HG02840 (cell line): ENCODE results near the gene GJB5.
"Not testable (repeated sequence)": the region's sequence is repeated elsewhere in the genome, so short reads cannot be mapped to it uniquely, and the experiment has no call there.

Experiments
- ATAC-seq: cut with Tn5 transposase; IDR thresholded peaks from one replicate; pipeline ENCODE4 v1.9.1; 2021; ENCODE audit warnings: mild to moderate bottlenecking, moderate library complexity, moderate number of reproducible peaks; ENCODE audit not compliant: unreplicated experiment, low FRiP score

The GJB5 gene

DNA sequence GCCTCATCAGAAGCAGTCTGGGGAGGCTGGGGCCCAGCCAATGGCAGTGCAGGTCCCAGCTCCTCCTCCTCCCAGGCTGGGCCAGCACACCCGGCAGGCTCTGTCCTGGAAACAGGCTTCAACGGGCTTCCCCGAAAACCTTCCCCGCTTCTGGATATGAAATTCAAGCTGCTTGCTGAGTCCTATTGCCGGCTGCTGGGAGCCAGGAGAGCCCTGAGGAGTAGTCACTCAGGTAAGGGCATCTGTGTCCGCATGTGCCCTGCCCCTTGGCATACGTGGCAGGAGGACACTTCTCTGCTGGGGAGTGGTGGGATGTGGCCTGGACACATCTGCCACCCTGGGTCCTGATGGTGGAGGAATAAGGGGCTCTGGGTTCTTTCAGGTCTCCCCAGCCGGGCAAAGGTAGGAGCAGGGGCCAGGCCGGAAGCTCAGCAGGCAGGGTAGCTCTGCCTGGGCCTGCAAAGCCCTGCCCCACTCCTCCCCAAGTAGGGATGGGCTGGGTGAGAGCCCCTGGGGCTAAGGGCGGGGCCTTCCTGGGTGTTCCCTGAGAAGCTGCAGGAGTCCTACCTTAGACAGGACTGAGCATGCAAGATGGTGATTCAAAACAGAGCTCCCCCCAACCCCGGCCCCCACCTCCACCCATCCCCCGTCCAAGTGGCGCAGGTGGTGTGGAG is at the start of gene GJB5:
Gene GJB5 (plus strand): TSS at position 84 of the 674 bp plus-strand sequence. CDS start 2,284 bp downstream, outside the sequence.
- no peak for ATAC-seq

DNA sequence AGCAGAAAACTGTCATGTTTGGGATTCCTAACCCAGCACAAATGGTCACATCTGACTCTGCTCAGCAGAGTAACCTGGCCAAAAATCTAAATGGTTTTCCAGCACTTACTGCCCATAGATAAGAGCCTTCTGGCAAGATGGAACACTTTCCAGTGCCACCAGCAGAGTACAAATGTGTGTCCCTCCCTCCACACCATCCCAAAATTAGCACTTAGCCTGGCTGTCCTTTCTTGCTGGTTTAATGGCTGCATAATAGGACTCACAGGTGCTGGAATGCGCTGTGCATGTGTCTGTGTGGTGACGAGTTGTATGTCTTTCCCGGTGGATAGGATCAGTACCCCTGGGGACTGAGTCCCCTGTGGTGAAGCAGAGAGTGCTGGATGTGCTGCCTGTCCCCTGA is 49.8 kb upstream of the GJB5 start:
- no peak for ATAC-seq

DNA sequence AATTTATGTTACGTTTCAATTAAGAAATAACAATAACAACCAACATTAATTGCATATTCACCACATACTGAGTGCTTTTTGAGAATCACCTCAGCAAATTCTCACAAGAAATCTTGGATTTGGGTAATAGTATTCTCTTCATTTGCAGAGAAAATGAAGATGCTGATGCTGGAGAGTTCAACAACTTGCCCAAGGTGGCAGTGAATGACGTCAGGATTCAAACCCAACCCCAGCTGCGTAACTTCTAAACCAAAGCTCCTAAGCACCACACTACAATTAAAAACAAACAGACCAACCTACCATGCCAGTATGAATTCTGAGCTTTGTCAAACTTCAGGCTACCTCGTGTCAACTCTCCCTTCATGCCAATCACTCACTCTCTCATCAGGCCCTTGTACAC is 46.7 kb upstream of the GJB5 start:
- ATAC-seq, result no peak

DNA sequence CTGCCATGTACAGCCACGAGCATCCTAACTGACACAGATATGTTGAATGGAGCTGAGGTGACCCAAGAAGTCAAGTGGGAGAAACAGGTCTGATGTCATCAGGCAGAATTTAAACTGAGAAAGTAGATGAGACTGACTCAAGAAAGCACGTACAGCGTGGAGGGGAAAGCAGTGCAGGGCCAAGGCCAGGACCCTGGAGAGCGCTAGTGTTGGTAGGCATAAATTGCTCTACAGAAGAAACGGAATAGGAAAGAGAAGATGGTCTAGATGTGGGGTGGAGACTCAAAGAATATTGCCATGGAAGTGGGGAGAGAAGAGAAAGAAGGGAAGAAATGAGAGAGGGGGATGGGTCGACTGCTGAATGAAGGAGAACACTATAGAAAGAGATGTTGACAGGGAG is 45.3 kb upstream of the GJB5 start:
- no peak for ATAC-seq

DNA sequence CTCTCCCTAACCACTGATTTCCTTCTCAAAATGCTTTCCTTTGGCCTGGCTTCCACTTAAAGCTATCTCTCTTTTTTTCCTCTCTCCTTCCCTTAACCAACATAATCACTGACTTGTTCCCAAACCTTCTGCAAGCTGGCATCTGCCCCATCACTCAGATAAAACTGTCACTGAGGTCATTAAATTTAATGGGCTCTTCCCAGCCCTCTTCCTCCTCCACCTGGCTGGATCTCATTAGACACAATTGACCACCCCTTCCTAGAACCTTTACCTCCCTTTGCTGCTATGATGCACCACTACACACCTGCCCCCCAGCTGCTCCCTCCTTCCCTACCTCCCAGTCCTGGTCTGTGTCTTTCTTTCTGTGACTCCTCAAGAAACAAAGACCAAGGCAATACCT is 44.0 kb upstream of the GJB5 start:
- no peak for ATAC-seq

DNA sequence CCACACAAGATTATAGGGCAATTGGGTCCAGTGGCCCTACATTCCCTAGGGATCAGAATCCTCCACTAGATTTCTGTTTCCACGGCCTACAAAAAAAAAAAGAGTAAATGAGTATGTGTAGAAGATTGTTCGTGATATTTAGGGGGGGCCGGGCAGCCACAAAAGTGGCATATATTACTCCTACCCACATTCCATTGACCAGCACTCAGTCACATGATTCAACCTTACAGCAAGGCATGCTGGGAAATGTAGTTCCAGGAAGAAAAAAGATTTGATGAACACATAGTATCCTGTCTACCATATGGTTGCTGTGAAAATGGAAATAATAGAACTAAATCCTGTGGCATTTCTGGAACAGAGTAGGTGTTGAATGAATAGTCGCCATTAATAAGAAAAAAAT is 43.4 kb upstream of the GJB5 start:
- ATAC-seq, result no peak

DNA sequence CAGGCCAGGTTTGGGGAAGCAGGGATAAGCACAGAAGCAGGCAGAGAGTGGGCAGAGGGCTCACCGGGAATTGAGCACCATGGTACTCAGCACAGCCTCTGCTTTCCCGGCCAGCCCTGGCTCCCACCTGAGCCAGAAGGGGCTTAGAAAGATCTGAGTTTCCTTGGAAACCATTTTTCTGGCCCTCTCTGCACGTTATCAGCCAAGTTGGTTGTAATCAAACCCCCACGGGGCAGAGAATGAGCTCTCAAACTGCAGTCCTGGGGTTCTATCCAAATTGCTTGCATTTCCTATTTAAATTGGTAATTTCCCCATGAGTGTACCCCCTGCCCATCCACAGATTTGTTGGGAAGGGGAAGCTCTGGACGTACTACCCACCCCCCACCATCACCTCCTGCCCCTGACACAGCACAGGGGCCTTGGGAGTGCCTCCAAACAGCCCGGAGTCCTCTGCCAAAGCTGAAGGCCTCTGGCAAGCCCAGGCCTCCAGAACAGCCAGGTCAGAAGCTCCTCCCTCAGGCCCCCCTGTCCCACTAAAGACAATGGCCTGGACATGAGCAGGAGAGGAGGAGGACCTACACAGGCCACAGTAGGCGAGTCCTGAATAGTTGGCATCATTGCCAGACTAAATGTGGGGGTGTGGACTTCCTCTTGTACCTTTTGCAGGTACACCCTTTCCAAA is 42.7 kb upstream of the GJB5 start:
- ATAC-seq, result no peak

DNA sequence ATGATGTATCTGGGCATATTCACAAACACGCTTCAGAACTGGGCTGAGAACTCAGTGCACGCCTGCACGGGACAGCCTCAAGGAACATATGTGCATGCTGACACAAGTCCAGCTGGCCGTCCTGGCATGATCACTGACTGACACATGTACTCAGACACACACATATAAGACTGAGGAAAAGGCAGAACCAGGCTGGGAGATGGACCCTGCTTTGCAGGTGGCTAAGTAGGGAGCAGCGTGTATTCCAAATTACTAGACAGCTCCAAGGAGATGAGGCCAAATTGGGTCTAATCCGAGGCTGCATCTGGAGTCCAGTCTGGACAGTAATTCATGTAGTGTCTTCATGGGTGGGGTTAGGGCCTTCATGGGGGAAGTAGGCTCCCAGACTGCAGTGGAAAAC is 41.4 kb upstream of the GJB5 start:
- no peak for ATAC-seq

DNA sequence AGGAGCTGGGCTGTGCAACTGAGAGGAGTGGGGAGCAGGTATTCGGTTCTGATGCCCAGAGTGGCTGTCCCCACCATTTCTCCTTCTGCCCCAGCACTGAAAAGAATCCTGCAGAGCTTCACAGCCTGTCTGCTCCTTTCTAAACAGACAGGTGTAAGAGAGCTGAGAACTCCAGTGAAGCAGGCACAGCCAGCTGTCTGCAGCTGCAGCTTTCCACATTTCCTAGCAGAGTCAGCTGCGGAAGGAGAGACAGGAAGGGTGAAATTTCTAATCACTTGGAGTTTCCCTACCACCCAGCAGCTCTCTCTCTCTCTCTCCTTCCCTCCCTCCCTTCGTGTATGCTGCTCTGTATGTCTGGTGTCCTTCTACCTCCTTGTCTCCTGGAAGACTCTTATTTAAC is 40.5 kb upstream of the GJB5 start:
- no peak for ATAC-seq

DNA sequence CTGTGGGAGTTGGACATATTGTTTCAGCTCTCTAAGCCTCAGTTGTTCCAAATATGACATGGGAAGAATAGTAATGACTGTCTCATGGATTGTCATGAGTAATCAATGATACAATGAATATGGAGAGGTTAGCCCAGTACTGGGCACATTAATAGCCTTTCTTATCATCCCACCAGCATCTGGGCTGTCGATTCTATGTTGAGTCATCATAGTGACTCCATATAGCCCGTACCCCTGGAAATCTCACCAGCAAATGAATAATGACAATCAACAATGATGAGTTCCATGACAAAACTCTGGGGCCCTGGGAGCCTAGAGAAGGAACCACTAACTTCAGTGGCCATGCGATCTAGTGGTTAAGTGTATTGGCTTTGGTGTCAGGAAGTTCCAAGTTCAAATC is 39.7 kb upstream of the GJB5 start:
- ATAC-seq, result no peak

DNA sequence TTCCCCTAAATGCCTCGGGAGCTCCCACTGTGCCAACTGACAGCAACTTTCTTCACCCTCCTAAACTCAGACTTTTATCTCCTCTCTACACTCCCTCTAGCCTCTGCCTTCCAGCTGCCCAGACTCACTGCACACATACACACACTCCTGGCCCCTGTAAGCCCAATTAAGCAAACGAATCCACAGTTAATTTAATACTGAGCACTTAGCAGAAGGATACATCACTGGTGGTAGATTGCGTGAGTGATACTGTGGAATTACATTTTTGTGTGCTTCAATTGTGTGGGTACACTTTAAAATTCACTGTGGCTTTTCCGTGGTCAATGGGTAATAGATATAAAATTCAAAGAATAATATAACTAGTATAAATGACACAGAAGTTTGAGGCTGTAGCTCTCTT is 33.6 kb upstream of the GJB5 start:
- ATAC-seq, result no peak

DNA sequence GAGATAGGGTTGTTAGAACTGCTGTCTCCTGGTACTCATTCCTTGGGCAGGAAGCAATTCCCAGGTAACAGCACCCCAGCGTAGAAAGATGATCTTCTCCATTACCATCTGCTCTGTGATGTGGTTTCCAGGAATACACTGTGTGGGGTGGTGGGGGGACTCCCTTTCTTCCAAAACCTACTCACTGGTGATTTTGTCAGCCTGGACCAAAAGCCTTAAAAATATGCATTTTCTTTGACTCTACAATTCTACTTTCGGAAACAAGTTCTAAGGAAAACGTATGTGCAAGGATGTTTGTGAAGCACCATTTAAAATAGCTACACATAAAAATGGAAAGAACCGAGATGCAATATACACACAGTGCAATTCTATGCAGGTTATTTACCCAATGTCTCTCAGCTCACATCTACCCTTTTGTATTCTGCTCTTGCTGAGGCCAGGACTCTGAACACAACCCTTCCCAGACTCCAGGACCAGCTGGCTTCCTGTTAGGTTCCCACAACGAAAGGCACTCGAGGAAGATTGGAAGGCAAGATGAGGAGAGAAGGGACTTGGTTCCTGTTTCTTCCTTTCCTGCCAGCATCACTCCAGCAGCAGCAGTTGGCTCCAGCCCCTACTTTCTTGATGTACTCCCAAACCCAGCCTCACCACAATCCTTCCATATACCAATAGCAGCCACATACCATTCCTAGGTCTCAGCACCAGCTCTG is 33.0 kb upstream of the GJB5 start:
- ATAC-seq, result no peak

DNA sequence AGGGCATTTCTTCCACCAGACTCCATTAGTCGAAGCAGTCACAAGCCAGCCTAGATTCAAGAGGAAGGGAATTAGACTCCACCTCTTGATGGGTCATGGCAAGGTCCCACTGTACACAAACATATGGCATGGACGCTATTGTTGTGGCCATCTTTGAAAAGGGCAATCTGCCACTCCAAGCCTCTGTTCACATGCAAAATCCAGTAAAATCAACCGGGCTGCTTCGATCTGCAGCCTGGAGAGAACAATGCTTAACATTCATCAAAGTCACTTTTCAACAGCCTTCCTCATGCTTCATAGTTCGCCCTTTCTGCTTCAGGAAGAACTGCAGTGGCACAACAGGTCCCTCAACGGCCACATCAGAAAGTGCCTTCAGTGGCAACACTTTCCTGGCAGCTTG is 28.0 kb upstream of the GJB5 start:
- ATAC-seq, result no peak

DNA sequence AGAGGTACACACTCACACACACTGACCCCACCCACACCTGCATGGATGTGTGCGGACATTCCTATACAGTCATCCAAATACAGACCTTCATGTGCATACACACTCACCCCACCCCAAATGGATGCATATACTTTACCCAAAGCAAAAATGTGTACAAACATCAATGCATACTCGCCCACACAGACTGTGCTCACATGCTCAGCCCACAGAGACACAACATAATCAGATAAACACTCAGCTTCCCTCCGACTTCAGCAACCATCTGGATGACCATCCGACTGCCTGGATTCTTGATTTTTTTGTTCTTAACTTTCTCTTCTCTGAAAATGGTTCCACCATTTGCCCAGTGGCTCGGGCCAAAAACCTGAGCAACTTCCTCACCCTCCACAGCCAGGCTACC is 24.4 kb upstream of the GJB5 start:
- no peak for ATAC-seq

DNA sequence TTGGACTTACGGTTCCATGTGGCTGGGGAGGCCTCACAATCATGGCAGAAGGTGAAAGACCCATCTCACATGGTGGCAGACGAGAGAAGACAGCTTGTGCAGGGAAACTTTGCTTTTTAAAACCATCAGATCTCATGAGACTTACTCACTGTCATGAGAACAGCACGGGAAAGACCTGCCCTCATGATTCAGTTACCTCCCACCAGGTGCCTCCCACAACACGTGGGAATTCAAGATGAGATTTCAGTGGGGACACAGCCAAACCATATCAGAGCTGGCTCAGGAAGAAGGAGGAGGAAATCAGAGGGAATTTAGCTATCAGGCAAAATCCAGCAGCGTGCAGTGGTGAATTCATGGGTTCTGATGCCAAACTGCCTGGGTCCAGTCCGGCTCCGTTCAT is 22.0 kb upstream of the GJB5 start:
- ATAC-seq, result not testable (repeated sequence)

DNA sequence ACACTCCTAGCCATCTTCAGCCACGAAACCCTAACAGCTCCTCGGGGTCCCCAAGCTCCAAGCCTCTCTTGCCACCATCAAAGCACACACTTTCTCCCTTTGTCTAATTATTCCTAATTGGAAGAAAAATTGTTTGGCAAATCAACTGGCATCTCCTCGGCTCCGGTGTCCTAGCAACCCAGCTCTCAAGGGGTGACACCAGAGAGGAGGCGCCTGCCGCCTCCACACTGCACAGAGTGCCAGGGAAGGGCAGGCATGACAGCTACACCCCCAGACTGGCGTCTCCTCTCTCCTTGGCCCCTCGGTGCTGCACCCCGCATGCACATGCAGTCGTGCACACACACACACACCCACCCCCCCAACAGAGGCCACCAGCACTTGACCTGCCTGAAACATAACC is 18.2 kb upstream of the GJB5 start:
- ATAC-seq, result no peak

DNA sequence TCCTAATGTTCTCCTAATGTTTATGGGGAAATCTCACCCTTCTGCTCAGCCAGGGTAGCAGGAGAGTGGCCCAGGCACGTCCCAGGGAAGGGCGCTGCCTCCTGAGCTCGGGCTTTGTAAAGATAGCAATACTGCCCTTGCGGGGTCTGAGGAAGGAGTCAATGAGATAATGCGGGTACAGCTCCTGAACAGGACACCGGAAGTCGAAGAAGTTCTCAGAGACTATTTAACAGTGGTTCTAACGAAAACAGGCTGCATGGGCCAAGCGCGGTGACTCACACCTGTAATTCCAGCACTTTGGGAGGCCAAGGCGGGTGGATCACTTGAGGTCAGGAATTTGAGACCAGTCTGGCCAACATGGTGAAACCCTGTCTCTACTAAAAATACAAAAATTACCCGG is 17.6 kb upstream of the GJB5 start:
- not testable (repeated sequence) for ATAC-seq

DNA sequence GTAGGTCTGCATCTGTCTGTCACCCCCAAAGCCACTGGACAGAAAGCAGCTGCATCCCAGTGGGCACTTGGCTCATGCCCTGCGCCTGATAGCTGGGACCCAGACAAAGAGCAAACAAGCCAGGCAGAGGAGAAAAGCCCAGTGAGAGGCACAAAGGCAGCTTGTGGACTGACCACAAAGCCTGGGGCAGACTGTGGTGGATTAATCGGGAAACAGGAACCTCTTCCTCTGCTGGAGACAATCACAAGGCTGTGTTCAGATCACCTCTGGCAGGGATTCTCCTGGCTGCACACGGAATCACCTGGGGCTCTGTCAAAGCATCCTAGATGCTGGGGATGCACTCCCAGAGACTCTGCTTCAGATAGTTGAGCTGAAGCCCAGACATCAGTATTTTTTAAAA is 15.2 kb upstream of the GJB5 start:
- ATAC-seq, result no peak

DNA sequence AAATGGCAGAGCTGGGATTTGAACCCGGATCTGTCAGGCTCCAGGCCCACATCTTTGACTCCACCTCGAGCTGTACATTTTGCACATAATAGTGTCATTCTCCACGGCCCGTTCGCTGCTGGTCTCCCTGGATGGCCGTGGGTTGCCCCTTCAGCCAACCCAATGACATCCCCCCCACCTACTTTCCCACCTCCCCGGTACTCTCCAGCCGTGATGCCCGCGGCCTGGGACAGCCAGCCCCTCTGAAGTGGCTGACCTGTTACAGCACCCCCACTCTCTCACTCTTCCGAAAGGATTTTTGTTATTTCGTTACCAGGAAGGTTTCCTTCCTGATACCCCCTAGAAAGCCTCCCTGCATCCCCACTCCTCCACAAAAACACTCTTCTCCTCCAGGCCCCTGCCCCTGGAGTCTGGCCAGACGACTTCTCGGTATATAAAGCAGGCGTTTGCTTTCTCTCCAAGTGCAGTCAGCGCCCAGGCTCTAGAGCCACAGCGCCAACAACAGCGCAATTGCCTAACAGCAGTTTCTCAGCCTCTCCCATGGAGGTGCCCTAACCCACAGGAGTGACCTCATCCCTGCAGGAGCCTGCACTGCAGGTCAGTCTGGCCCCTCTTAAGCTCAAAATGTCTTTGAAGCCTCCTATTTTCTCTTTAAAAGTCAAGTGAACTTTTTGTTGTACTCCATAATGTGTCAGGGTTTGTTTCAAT is 14.5 kb upstream of the GJB5 start:
- ATAC-seq, result no peak

DNA sequence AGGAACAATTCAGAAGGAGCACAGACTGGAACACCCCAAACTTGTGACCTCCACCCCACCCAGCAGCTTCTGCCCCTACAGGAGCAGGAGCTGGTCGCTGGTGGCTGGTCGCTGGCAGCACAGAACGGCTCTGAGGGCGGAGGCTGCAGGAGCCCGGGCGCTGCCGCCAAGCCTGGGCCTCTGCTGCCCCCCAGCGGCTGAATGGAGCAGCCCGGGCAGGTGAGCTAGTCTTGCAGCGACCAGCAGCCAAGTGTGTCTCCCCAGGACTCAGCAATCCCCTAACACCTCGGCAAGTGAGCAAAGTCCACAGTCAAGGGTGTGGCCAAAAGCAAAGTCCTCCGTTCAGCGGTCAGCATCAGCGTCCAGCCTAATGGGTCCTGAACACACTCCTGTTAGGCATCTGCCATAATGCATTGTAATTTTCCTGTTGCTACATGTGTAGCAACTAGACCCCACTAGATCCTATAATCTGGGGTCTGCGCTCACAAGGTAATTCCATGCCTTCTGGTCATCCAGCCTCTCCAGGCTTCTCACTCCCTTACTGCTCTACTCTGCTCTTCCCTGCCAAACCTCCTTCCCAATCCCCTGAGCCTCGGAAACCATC is 12.1 kb upstream of the GJB5 start:
- ATAC-seq, result no peak

DNA sequence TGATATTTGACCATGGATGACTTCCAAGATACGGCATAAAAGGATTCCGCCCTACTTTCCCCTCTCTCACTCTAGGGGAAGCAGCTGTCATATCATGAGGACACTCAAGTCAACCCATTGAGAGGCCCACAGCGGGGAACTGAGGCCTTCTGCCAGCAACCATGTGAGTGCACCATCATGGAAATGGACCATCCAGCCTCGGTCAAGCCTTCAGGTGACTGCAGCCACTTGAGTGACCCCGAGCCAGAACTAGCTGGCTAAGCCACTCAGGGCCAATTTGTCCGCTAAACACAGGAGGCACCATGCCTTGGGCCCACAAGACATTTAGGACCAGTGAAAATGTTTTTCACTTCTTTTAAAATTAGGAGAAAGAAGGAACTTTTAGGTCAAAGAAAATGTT is 11.1 kb upstream of the GJB5 start:
- ATAC-seq, result no peak
